ENCODE data around the gene TMEM271. TPM values are rescaled to one million over a fixed set of nuclear protein-coding genes. Genes with fewer than 3 reads are reported as not detected.
"Not testable (repeated sequence)": the region's sequence is repeated elsewhere in the genome, so short reads cannot be mapped to it uniquely, and the experiment has no call there.

Gene TMEM271
- total RNA-seq, 1 experiment from 2014 or later = not detected

GRCh38 chr4:610411-611261 lies 34.5 kb upstream of the TMEM271 start:
- peak; percentile 23 for DNase-seq (ENCODE audit: low read depth)

- no peak for DNase-seq (ENCODE audit: low read depth)
Measured at GRCh38 chr4:609400-610050, 33.4 kb upstream of the TMEM271 start.

GRCh38 chr4:608236-608635 lies 32.1 kb upstream of the TMEM271 start:
- no peak for DNase-seq (ENCODE audit: low read depth)

- DNase-seq (ENCODE audit: low read depth) = no peak
Measured at GRCh38 chr4:605702-606425, 29.8 kb upstream of the TMEM271 start.

GRCh38 chr4:604131-604530 lies 28.0 kb upstream of the TMEM271 start:
- no peak for DNase-seq (ENCODE audit: low read depth)

GRCh38 chr4:602559-602942 lies 26.5 kb upstream of the TMEM271 start:
- DNase-seq (ENCODE audit: low read depth) = peak; percentile 30

GRCh38 chr4:601612-602558 lies 25.8 kb upstream of the TMEM271 start:
- DNase-seq (ENCODE audit: low read depth) = no peak

- DNase-seq (ENCODE audit: low read depth) = no peak
Measured at GRCh38 chr4:600850-601515, 24.9 kb upstream of the TMEM271 start.

- no peak for DNase-seq (ENCODE audit: low read depth)
Measured at GRCh38 chr4:600166-600565, 24.1 kb upstream of the TMEM271 start.

- no peak for DNase-seq (ENCODE audit: low read depth)
Measured at GRCh38 chr4:598925-599324, 22.8 kb upstream of the TMEM271 start.

- no peak for DNase-seq (ENCODE audit: low read depth)
Measured at GRCh38 chr4:592825-593520, 16.9 kb upstream of the TMEM271 start.

GRCh38 chr4:592178-592577 lies 16.1 kb upstream of the TMEM271 start:
- DNase-seq (ENCODE audit: low read depth) = not testable (repeated sequence)

- no peak for DNase-seq (ENCODE audit: low read depth)
Measured at GRCh38 chr4:590313-590841, 14.3 kb upstream of the TMEM271 start.

GRCh38 chr4:589219-589963 lies 13.3 kb upstream of the TMEM271 start:
- DNase-seq (ENCODE audit: low read depth) = no peak

GRCh38 chr4:588351-588849 lies 12.3 kb upstream of the TMEM271 start:
- no peak for DNase-seq (ENCODE audit: low read depth)

- no peak for DNase-seq (ENCODE audit: low read depth)
Measured at GRCh38 chr4:587671-588350, 11.7 kb upstream of the TMEM271 start.

GRCh38 chr4:583820-584219 lies 7.7 kb upstream of the TMEM271 start:
- no peak for DNase-seq (ENCODE audit: low read depth)

- no peak for DNase-seq (ENCODE audit: low read depth)
Measured at GRCh38 chr4:581753-582361, 5.8 kb upstream of the TMEM271 start.

All from Daoy (cell line).